GM19438 (cell line): ENCODE data around the gene CDH13.

Experiments used
- ATAC-seq: cut with Tn5 transposase; IDR thresholded peaks from one replicate; pipeline ENCODE4 v1.9.1; 2021; ENCODE audit warnings: low read depth; ENCODE audit not compliant: unreplicated experiment

CDH13 gene

DNA sequence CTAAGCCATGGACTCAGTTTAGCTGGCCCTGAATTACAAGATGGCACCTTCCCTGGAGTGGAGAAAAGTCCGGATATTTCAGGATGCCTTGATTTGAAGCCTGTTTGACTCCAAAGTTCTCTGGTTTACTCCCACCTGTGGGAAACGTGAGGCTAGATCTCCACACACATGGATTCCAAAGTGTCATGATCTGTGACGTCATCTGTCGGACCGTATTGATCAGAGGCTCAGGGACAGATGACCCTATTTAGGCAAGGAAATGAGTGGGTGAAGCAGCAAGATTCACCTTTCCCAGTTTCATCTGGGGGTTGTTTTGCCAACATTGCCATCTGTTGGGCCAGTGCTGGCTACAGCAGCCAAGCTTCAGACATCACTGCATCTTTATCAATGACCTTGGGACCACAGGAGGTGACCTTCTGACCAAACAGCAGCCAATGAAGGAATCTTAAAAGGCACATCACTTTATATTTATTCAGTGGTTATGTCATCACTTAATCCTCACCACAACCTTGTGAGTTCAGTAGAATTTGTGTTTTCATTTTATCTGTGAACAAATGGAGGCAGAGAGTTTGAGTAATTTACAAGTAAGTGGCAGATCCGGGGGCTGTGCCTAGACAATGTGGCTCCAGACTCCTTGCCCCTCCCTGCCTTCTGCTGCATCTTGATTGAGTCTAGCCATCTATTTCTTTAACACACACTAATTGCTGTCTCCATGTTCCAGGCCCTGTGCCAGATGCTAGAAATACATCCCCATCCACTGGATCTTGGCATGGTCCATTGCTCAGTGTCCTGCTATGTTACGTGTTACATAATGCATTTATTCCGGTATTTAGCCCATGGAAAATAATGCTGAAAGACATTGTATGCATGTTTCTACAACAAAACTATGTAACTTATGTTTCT is 1.5 kb upstream of the CDH13 start:
- no peak for ATAC-seq

DNA sequence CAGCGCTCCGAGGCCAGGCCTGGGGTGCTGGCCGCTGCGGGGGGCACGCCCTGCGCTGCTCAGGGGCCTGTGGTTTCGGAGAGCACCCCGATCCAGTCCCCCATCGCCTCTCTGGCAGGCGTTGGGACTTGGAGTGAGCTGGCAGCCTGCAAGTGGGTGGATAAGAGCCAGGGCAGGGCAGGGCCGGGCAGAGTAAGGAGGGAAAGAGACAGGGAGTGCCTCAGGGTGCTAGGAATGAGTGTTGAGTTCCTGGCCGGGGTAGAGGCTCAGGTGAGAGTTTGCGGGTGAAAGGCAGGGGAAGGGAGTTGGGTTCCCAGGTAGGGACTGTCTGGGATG is 1.3 kb downstream of the CDH13 start:
- no peak for ATAC-seq

DNA sequence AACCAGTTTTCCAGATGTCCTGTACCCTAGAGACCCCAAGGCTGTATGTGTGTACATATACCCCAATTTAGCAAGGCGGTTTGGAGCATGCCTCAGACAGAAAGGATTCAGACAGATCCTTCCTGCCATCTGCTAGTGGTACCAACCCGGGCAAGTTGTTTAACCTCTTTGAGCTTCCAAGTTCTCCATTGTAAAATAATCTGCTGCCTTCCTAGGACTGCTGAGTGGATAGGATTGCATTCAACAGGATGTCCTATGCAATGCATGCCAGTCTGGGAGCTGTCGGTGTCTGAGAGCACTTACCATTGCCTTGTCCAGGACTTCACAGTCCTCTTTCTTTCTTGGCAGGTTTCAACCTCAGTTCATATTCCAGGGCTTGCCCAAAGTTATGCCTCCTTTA is 1.9 kb downstream of the CDH13 start:
- ATAC-seq = no peak

DNA sequence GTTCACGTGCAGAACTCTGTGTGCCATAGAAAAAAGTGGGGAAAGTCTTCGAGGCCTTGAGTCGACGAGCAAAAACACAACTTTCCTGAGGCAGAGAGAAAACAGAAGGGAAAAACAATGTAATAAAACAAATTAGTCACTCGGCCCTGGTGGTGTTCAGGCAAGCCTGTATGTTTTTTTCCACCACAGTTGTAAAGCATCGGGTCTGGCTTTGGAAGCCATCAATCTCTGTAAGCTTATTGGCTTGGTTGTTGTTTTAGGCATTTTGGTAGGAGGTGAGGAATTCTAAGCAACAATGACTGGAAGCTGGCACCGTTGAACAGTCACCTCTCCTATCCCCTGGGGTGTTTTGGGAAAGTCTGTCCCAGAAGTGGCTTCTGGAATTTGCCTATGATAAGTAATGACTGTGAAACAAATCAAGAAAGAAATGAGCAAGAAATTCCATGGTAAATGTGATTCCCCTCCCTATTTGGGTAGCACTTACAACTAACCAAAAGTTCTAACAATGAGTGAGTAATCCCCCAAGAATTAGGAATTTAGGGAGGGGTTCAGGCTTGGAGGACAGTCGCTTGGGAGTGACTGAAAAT is 2.8 kb downstream of the CDH13 start:
- ATAC-seq = no peak

DNA sequence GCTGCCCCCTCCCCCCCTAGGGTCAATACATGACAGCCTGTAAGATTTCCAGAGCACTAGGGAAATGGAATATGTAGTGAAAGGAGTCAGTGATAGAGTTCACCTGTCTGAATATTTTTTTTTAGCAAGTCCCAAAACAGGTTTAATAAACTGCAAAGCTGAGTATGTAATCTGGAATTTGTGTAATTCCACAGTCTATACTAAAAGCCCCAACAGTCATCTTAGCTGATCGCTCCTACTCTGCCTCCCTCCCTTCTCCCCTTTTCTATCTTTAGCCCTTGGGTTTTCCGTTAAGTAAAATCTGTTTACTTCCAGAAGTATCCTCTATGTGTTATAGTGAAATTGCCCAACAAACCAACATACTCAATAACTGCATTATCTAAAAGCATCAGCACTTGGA is 3.5 kb downstream of the CDH13 start:
- no peak for ATAC-seq

DNA sequence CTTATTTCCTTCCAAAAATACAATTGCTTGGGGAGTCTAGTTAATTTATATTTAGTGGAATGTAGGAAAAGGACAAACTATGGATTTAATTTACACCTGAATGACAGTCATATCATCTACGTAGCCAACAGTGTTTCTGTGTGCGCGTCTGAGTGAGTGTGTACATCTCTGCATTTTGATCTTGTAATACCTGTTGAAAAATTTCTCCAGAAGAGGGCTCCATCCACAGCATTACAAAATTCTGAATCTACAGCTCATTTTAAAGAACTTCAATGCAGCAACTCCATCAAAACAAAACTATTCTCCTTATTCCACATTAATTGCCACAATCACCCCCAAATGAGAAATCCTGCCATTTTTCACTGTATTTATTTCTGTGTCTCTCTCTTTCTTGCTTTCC is 3.9 kb downstream of the CDH13 start:
- ATAC-seq = no peak

DNA sequence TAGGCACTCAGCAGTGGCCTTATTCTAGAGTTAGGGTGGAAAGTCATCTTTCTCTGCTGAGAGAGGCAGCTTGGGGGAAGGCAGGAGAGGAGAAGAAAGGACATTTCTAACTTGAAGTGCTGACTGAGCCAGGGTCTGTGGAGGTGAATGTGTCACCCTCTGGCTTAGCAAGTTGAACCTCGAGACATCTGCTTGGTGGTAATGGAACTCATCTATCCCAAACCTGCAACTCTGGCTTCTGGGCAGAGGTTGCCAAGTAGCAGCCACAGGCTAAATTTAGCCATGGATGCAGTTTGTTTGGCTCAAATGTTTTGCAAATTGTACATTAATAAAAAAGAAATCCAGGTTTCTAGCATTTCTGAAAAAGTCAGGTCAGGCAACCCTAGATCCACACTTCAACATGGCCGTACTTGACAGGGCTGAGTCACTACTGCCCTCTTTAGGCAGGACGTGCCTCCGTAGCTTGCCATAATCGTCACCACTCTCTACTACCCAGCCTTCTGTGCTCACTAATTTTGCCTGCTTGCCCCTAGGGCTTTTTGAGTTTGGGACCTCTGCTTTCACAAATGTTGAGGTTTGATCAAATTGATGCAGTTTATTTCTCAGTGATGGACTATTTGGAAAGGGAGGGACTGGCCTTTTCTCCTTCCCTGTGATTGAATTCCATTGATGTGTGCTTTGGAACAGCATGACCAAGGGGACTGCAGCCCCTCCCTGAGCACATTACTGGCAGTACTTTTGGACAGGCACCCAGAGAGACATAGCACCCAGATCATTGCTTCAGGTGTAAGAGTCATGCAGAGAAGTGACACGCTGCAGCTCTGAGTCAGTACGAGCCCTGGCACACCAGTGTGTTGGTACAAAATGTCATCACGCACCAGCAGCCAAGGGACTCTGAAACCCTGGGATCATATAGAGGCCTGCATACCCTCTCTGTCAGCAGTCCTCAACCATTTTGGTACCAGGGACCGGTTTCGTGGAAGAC is 5.2 kb downstream of the CDH13 start:
- ATAC-seq = no peak

DNA sequence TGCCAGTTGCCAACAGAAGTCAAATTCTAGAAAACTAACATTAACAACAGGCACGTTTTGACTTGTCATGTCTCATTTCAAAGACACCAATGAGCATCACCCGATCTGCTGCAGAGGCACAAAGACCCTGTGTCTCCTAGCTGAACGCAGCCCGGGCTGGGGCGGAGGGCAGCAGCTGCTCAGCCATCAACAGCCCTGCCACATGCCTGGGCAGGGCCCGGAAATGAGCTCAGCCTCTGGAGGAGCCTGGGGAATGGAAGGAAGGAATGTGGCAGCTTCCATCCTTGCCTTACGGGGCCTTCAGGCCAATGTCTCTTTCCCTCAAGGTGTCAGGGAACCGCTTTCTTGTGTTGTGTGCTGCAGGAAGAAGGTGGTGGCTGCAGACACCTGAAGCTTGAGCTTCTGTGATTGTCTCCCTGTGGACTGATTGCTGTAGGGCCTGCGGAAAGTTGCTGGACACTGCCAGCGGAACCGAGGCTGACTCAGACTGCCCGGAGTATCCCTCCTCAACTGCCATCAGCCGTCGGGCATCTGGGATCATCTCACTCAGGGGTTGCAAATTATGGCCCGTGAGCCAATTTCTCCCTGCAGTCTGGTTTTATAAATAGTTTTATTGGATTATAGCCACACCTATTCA is 7.3 kb downstream of the CDH13 start:
- ATAC-seq = no peak

DNA sequence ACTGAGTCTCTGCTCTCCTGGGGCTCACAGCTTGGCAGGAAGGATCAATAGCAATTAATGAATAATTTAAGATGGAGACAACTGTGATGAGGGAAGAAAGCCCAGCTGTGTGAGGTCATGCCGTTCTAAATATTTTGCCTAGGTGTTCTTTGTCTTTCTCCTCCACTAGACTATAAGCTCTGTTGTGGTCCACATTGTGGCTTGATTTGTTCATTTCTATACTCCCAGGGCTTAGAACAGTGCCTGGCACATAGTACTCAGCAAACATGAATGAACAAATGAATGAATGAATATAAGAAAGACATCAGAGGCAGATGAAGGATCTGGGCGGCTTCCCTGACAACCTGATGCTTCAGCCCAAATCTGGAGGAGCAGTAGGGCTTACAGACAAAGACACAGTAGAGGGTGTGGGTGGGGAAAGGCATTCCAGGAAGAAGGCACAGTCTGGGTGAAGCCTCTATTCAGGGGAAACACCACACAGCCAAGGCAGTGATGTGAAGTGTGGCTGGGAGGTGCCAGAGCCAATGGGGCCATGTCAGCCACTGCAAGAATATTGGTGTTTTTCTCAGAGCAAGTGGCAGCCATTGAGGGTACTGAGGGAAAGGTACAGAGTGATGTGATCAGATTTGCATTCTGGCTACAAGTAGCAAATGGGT is 8.3 kb downstream of the CDH13 start:
- ATAC-seq = no peak

DNA sequence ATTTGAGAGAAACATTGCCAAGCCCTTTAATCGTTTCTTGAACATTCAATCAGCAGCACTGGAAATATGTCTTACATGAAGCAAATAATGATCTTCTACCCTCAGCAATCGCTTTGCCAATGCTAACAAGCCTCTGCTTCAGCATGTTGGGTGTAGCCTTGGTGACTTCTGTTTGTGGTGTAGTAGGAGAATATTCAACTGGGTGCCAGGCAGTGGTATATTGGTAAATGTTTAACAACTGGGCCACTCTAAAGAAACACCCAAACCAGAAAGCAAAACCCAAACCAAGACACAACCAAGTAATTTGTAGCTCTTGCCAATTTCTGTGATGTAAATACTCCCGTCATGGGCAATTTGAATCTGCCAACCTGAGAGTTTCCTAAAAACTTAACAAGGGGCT is 9.7 kb downstream of the CDH13 start:
- ATAC-seq = no peak

DNA sequence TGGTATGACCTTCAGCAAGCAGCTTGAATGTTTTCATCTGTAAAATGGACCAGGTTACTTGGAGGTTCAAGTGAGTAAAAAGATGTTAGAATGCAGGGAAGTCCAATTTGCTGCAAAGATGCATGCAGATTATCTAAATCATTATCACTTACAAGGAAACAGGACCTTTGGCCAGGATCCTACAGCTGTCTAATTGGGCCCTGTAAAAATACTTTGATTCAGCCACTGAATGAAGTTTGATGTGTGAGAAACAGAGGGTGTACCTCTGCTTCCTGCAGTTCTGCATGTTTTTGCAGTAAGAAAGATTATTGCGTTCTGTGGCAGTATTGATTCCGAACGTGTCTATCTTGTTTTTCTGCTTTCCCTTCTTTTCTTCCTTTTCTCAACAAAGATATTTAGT is 10.2 kb downstream of the CDH13 start:
- no peak for ATAC-seq

DNA sequence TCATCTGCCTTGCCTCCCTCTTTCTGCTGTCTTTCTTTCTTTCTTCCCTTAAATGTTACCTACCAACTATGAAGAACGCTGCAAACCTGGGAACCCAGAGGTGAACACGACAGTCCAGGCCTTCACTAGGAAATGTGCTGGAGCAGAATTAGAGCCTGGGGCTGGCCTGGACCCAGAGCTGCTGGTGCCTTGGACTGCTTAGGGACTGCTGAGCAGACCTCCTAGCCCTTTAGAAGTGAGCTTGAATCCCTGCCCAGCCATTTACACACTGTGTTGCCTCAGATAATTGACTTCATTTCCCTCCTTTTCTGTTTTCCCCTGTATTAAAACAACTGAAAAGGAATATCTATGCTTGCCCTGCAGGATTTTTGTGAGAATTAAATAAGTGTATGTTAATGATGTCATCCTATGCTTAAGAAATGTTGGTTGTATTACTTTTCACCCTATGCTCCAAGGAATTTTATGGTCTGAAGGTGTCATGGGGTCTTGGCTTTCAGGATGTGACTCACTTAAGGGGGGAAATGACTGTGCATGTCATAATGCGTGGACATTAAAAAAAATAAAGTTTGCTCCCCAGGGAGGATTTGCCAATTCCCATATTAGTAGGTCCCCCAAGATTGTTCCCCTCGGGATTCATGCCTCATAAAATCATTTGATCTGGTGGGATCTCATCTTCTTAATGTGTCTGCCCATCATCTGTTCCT is 11.5 kb downstream of the CDH13 start:
- no peak for ATAC-seq

DNA sequence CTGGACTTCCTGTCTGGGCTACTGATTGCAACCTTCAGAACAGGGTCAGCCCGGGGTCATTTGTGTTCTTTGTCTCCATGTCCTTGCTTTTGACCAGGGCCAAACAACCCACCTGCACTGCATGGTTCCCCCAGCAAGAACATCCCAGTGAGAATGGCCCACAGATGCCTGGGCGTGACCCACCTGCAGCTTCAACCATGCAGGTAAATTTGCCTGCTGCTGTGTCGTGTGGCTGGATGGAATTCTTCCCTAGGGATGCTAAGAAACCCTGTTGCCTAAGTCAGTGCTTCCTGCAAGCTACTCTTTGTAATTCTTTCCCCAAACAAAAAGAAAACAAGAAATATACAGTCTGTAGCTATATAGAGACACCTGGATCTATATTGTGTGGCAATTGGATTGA is 12.5 kb downstream of the CDH13 start:
- no peak for ATAC-seq

DNA sequence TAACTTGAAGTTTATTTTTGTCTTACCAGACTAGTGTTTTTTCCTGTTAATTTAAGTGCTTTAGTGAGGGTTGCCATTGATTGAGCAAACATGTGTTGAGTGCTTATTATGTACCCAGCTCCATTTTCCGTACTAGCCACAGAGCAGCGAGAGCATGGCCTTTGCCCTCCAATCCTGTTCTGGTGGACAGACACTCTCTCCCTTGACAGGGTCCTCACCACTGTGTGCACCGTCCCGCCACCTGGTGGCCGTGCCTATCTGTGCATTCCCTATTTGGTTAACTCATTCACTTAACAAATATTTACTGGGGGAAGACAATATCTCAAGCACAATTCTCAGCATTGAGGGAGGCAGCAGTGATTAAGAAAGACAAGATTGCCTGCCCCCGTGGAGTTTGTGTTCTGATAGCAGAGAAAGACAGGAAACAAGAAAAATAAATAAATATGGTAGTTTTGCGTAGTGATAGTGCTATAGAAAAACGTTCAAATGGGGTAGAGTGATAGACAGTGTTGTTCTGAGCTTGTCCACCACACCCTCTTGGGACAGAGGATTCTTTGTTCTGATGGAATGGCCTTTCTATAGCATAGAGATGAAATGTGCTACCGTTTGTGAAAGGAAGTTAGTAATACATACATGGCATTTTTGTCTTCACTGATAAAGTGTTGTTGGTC is 13.0 kb downstream of the CDH13 start:
- ATAC-seq = no peak

DNA sequence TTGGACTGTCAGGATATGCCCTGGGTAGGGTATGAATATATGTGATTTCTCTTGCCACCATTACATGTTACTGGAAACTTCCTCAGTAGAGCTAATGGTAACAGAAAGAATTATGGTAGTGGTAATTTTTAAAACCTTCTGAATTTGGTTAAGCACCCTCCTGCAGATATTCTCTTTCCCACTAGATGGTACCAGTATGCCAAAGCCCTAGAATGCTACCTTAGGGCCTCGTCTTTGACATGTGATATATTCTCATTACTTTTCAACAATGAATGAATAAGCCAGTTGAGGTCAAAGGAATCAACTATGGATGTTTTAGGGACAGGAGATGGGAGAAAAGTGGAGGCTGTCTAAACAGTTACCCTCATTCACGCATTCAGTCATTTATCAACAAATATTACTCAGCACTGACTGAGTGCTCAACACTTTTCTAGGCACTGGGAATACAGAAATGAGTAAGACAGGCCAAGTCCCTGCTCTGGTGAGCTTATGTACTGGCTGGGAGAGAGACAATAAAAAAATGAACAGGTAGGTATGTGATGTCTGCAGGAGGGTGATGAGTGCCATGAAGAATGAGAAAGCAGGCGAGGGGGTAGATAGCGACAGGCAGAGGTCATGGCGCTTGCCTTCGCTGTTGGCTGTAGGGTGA is 14.7 kb downstream of the CDH13 start:
- no peak for ATAC-seq

DNA sequence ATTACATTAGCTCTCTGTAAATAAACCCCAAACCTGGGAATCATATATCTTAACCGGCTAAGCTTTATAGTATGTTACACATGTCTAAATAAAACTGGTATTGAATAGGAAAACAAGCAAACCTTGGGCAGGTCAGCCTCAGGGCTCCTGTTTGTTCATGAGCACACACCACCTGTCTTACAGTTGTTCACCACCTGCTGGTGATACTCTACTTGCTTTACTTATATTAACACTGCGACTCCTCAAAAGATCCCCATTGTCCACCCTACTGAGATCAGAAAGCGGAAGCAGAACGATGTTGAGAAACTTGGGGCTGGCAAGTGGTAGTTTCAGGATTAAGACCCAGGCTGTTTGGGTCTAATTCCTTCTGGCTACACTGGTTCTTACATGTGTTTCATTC is 16.4 kb downstream of the CDH13 start:
- ATAC-seq = no peak

DNA sequence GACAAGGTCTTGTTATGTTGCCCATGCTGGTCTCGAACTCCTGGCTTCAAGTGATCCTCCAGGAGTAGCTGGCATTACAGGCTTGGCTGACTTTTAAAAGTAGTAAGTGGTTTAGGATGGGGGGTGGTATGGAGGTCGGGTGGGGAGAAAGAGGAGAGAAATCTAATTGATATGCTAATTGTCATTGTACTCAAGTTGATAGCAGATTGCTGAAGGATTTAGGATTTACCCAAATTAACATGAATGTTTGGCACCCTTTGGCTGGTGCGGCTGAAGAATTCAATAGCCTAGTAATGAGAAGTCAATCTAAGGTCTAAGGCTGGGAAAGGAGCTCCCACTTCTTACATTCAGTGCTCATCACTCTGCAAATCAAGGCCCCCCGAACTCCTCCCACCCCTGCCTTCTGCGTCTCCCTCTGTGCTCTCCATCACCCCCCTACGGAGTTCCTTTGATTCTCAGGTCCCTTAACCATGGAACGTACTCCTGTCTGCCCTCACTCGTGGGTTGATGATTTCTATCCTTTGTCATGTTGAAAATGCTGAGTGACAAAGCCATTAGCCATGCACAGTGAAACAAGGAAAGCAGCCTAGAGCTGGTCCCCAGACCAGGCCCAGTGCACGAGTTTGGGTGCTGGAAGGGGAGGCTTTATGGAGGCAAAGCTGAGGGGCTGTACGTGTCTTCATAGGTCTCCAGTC is 17.3 kb downstream of the CDH13 start:
- ATAC-seq = no peak

DNA sequence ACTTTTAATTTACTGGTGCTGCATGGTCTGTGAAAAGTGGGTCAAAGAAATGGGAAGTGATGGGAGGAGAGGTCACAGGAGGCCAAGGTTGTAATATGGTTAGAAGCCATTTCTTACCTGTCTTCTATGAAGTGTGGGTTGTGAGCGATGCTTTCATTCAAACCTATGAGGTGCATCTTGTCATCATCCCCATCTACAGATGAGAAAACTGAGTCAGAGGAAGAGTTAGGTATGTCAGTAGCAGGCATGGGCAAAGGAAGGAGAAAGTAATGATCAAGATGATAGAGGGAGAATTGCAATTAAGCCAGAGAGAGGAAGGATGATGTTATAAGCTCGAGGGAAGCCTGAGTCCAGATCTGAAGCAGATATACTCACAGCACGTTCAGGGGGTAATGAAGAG is 19.7 kb downstream of the CDH13 start:
- no peak for ATAC-seq
